ENCODE data around the gene LGSN. TPM values are rescaled to one million over a fixed set of nuclear protein-coding genes. Genes with fewer than 3 reads are reported as not detected.
"Not testable (repeated sequence)": the region's sequence is repeated elsewhere in the genome, so short reads cannot be mapped to it uniquely, and the experiment has no call there.

LGSN gene
- total RNA-seq, 1 experiment from 2014 or later: not detected

- in situ Hi-C loops (cut with HindIII; ENCODE audit: low sequenced_read_pairs): no loop called here
- DNase-seq (ENCODE audit: low spot score): no peak
Measured at GRCh38 chr6:63313111-63313510, 6.7 kb downstream of the LGSN start.

GRCh38 chr6:63307581-63308246 lies 12.1 kb downstream of the LGSN start:
- in situ Hi-C loops (cut with HindIII; ENCODE audit: low sequenced_read_pairs): no loop called here
- DNase-seq (ENCODE audit: low spot score): peak; percentile 11

GRCh38 chr6:63306420-63306819 lies 13.4 kb downstream of the LGSN start:
- in situ Hi-C loops (cut with HindIII; ENCODE audit: low sequenced_read_pairs): no loop called here
- DNase-seq (ENCODE audit: low spot score): no peak

- DNase-seq (ENCODE audit: low spot score): no peak
- in situ Hi-C loops (cut with HindIII; ENCODE audit: low sequenced_read_pairs): no loop called here
Measured at GRCh38 chr6:63305277-63305676, 14.5 kb downstream of the LGSN start.

GRCh38 chr6:63303476-63303875 lies 16.3 kb downstream of the LGSN start:
- in situ Hi-C loops (cut with HindIII; ENCODE audit: low sequenced_read_pairs): no loop called here
- no peak for DNase-seq (ENCODE audit: low spot score)

GRCh38 chr6:63299667-63300066 lies 20.1 kb downstream of the LGSN start:
- no peak for DNase-seq (ENCODE audit: low spot score)
- in situ Hi-C loops (cut with HindIII; ENCODE audit: low sequenced_read_pairs): no loop called here

- no peak for DNase-seq (ENCODE audit: low spot score)
- in situ Hi-C loops (cut with HindIII; ENCODE audit: low sequenced_read_pairs): no loop called here
Measured at GRCh38 chr6:63295553-63296194, 24.1 kb downstream of the LGSN start.

GRCh38 chr6:63290492-63291058 lies 29.2 kb downstream of the LGSN start:
- in situ Hi-C loops (cut with HindIII; ENCODE audit: low sequenced_read_pairs): no loop called here
- DNase-seq (ENCODE audit: low spot score): no peak

GRCh38 chr6:63289269-63289872 lies 30.4 kb downstream of the LGSN start:
- in situ Hi-C loops (cut with HindIII; ENCODE audit: low sequenced_read_pairs): no loop called here
- no peak for DNase-seq (ENCODE audit: low spot score)

- DNase-seq (ENCODE audit: low spot score): no peak
- in situ Hi-C loops (cut with HindIII; ENCODE audit: low sequenced_read_pairs): no loop called here
Measured at GRCh38 chr6:63280639-63281180, 39.1 kb downstream of the LGSN start.

GRCh38 chr6:63278916-63279315 lies 40.9 kb downstream of the LGSN start:
- no peak for DNase-seq (ENCODE audit: low spot score)
- in situ Hi-C loops (cut with HindIII; ENCODE audit: low sequenced_read_pairs): no loop called here

- in situ Hi-C loops (cut with HindIII; ENCODE audit: low sequenced_read_pairs): no loop called here
Measured at GRCh38 chr6:63275953-63276352, 43.8 kb downstream of the LGSN start.

GRCh38 chr6:63274795-63275430 lies 44.9 kb downstream of the LGSN start:
- DNase-seq (ENCODE audit: low spot score); in situ Hi-C loops (cut with HindIII; ENCODE audit: low sequenced_read_pairs): not testable (repeated sequence)

More at GRCh38 chr6:63275953-63276352, 43.8 kb downstream of the LGSN start:
- DNase-seq (ENCODE audit: low spot score): no peak

- in situ Hi-C loops (cut with HindIII; ENCODE audit: low sequenced_read_pairs): no loop called here
- DNase-seq (ENCODE audit: low spot score): peak; percentile 5
Measured at GRCh38 chr6:63272397-63272796, 47.4 kb downstream of the LGSN start.

- in situ Hi-C loops (cut with HindIII; ENCODE audit: low sequenced_read_pairs): no loop called here
- no peak for DNase-seq (ENCODE audit: low spot score)
Measured at GRCh38 chr6:63269470-63269869, 50.3 kb downstream of the LGSN start.

GRCh38 chr6:63268574-63268973 lies 51.2 kb downstream of the LGSN start:
- in situ Hi-C loops (cut with HindIII; ENCODE audit: low sequenced_read_pairs): no loop called here
- DNase-seq (ENCODE audit: low spot score): no peak

- no peak for DNase-seq (ENCODE audit: low spot score)
Measured at GRCh38 chr6:63267828-63268227, 52.0 kb downstream of the LGSN start.

GRCh38 chr6:63267046-63267445 lies 52.7 kb downstream of the LGSN start:
- in situ Hi-C loops (cut with HindIII; ENCODE audit: low sequenced_read_pairs): no loop called here
- no peak for DNase-seq (ENCODE audit: low spot score)

More at GRCh38 chr6:63267828-63268227, 52.0 kb downstream of the LGSN start:
- in situ Hi-C loops (cut with HindIII; ENCODE audit: low sequenced_read_pairs): no loop called here

- no peak for DNase-seq (ENCODE audit: low spot score)
- in situ Hi-C loops (cut with HindIII; ENCODE audit: low sequenced_read_pairs): no loop called here
Measured at GRCh38 chr6:63263444-63263843, 56.3 kb downstream of the LGSN start.
